Thoracic aorta (tissue), 2 donors: ENCODE data around the gene PRDX2. TPM values are rescaled to one million over a fixed set of nuclear protein-coding genes. Genes with fewer than 3 reads are reported as not detected.

Experiments
- ATAC-seq: fragments of 150-250 bp; one replicate; pipeline ENCODE4 v1.8.0; 2017; ENCODE audit warnings: low read depth; ENCODE audit not compliant: insufficient number of reproducible peaks, low FRiP score
- DNase-seq: peaks from one replicate; pipeline ENCODE4 v3.0.0-alpha.2; 2020; ENCODE audit warnings: low spot score
- H3K27ac ChIP-seq, 2 donors: fragments of 200-600 bp; sonication (generic); 1 replicate in 1 of 2; 2 replicates in 1 of 2; pipeline ENCODE4 v1.5.1; 2016; ENCODE audit warnings: mild to moderate bottlenecking in 2 of 2, moderate library complexity in 2 of 2
- H3K27me3 ChIP-seq: fragments of 200-600 bp; sonication (generic); replicated peaks from 2 replicates; pipeline ENCODE4 v1.6.0; 2016; ENCODE audit warnings: mild to moderate bottlenecking; ENCODE audit not compliant: insufficient read depth
- H3K36me3 ChIP-seq: fragments of 200-600 bp; sonication (generic); one replicate; pipeline ENCODE4 v1.5.1; 2016
- H3K4me1 ChIP-seq, 2 donors: fragments of 200-600 bp; sonication (generic); 1 replicate in 1 of 2; 2 replicates in 1 of 2; pipeline versions ENCODE4 v1.5.1 to v1.6.0; 2016; ENCODE audit warnings: low read depth in 2 of 2, mild to moderate bottlenecking in 1 of 2; ENCODE audit not compliant: control insufficient read depth in 1 of 2
- H3K4me3 ChIP-seq: fragments of 200-600 bp; sonication (generic); 2 replicates; pipeline ENCODE4 v1.5.1; 2016; ENCODE audit warnings: mild to moderate bottlenecking
- H3K9me3 ChIP-seq: fragments of 200-600 bp; sonication (generic); 2 replicates; pipeline ENCODE4 v1.5.1; 2016
- CTCF ChIP-seq: fragments of 200-600 bp; sonication (generic); IDR thresholded peaks from one replicate; pipeline ENCODE4 v1.5.1; 2019; ENCODE audit warnings: antibody characterized with exemption
- total RNA-seq, 2 donors: library from RNA; depleted of rRNA; stranded (reverse); fragments of >200 nt; gene quantifications; one replicate each; pipeline versions ENCODE4 v1.1.0 to v1.2.3, GENCODE V29; 2016

Gene PRDX2
- total RNA-seq, 2 donors from 2014 or later = 107 to 235 TPM

- no peak for TF ChIP-seq CTCF
- Histone ChIP-seq H3K27me3 (no peaks in the 10 kb centered on the region), H3K36me3 (no peaks in the 10 kb centered on the region), H3K27ac (peak overlapping the region; percentile 99 to 100), H3K4me1 (peaks cover 52 to 81% of the 10 kb centered on the region in 2 donors), H3K4me3 (peak overlapping the region; percentile 76), H3K9me3 (no peaks in the 10 kb centered on the region)
- DNase-seq (no peak), ATAC-seq (no peak)
Observed at GRCh38 chr19:12783291-12783848, 18.2 kb downstream of the PRDX2 start.

GRCh38 chr19:12782424-12783290, 18.9 kb downstream of the PRDX2 start:
- Histone ChIP-seq H3K27me3 (no peaks in the 10 kb centered on the region), H3K36me3 (no peaks in the 10 kb centered on the region), H3K4me3 (peak overlapping the region; percentile 76), H3K4me1 (peaks cover 45 to 81% of the 10 kb centered on the region in 2 donors), H3K9me3 (no peaks in the 10 kb centered on the region), H3K27ac (peak overlapping the region; percentile 99 to 100)
- ATAC-seq (no peak), DNase-seq (no peak)
- peak; percentile 20 for TF ChIP-seq CTCF

- H3K9me3 ChIP-seq = no peaks in the 10 kb centered on the region
- ATAC-seq = no peak
- no peak for TF ChIP-seq CTCF
- H3K4me1 ChIP-seq = peaks cover 42 to 79% of the 10 kb centered on the region in 2 donors
- peak overlapping the region; percentile 76 for H3K4me3 ChIP-seq
- H3K27ac ChIP-seq = peak overlapping the region; percentile 99 to 100
- no peaks in the 10 kb centered on the region for H3K36me3 ChIP-seq
- DNase-seq = no peak
- H3K27me3 ChIP-seq = no peaks in the 10 kb centered on the region
Observed at GRCh38 chr19:12782174-12782423, 19.5 kb downstream of the PRDX2 start.

- ATAC-seq (no peak), DNase-seq (no peak)
- Histone ChIP-seq H3K27ac (peak overlapping the region; percentile 94 to 95), H3K27me3 (no peaks in the 10 kb centered on the region), H3K4me3 (peak overlapping the region; percentile 85), H3K9me3 (no peaks in the 10 kb centered on the region), H3K36me3 (no peaks in the 10 kb centered on the region), H3K4me1 (peaks cover 24 to 61% of the 10 kb centered on the region in 2 donors)
- TF ChIP-seq CTCF = no peak
Observed at GRCh38 chr19:12779162-12779993, 22.2 kb downstream of the PRDX2 start.

- H3K9me3 ChIP-seq = no peaks in the 10 kb centered on the region
- H3K4me3 ChIP-seq = peak overlapping the region; percentile 85
- no peaks in the 10 kb centered on the region for H3K27me3 ChIP-seq
- ATAC-seq (no peak), DNase-seq (no peak)
- no peaks in the 10 kb centered on the region for H3K36me3 ChIP-seq
- peak overlapping the region; percentile 94 to 95 for H3K27ac ChIP-seq
- TF ChIP-seq CTCF = no peak
- H3K4me1 ChIP-seq = peaks cover 23 to 61% of the 10 kb centered on the region in 2 donors
Observed at GRCh38 chr19:12778905-12779161, 22.8 kb downstream of the PRDX2 start.
